ENCODE data around the gene DUSP11. TPM values are rescaled to one million over a fixed set of nuclear protein-coding genes. Genes with fewer than 3 reads are reported as not detected.

DUSP11 gene
- total and polyA plus RNA-seq, 9 of the 15 experiments (the other 6 are each of a cell fraction or from before 2014, with no cell fraction given): 20.7 to 79.8 (median 29.3) TPM

DNA sequence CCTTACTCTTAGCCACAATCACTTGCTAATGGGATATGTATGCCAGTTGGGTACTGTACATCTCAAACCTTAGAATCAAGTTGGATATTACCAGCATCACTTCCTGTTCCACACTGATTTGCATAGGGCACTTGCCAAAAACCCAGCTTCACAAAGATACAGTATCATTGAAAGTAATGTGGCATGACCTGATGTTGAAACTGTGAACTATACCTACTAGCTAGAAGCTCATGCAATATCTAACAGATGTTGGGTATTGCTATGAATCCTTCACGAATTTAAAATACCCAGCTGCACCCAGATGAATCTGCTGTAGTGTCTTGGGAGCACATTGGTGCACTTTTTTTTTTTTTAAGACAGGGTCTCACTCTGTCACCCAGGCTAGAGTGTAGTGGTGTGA lies 42.4 kb upstream of the DUSP11 start:
- Histone ChIP-seq H3K27me3 (ENCODE audit: control insufficient read depth in 2 of 2, insufficient read depth in 2 of 2, low read length in 2 of 2) (no peaks in the 10 kb centered on the region), H3K9me1 (ENCODE audit: control insufficient read depth, insufficient read depth, low read length) (no peaks in the 10 kb centered on the region), H3K27ac (ENCODE audit: extremely low read depth, low read depth, low read length) (no peak overlapping the region), H3K79me2 (ENCODE audit: control insufficient read depth, insufficient read depth, low read length) (no peaks in the 10 kb centered on the region), H3K4me2 (ENCODE audit: insufficient read depth, low read length) (no peak overlapping the region), H2AFZ (ENCODE audit: low read depth, low read length) (no peak overlapping the region), H3K4me1 (replicated peaks in 1 of 2; ENCODE audit: control insufficient read depth in 2 of 2, insufficient read depth in 2 of 2, low read length in 2 of 2) (peaks cover 4 to 6% of the 10 kb centered on the region in 2 experiments; a peak in 2 of 5 replicates), H3K9ac (ENCODE audit: insufficient read depth in 1 of 2, low read depth in 2 of 2, low read length in 2 of 2) (no peak overlapping the region), H4K20me1 (replicated peaks; ENCODE audit: control insufficient read depth, insufficient read depth, low read length) (no peaks in the 10 kb centered on the region), H3K4me3 (no peak overlapping the region), H3K36me3 (ENCODE audit: control insufficient read depth, insufficient read depth, low read length) (no peaks in the 10 kb centered on the region), H3K9me3 (replicated peaks; ENCODE audit: control insufficient read depth, insufficient read depth, low read depth, low read length) (no peaks in the 10 kb centered on the region)
- in situ Hi-C loops (cut with MboI): no loop called here
- ChIA-PET CTCF (ENCODE audit: low intra/inter-chr PET ratio) (interaction anchor here (0.5 to 0.6 kb wide), 2 partner anchors 40 to 258 kb away, joined by 3 read pairs; no protein-coding TSS in a partner anchor), POLR2A (interaction anchor here (0.6 to 1.4 kb wide), 2 partner anchors 9 to 327 kb away, joined by 3 to 6 read pairs; no protein-coding TSS in a partner anchor)
- DNase-seq (ENCODE audit: extremely low read depth in 1 of 4, low spot score in 3 of 4): no peak
- intact Hi-C loops (cut with micrococcal nuclease): loop anchor here (10.0 kb wide), 7 partner anchors 147 to 573 kb away; partner anchors contain the start of genes BOLA3 and TET3
- WGBS (ENCODE audit: insufficient coverage, low coverage, missing lambda C conversion rate): 7% methylated on average over 1 of the region's 1 CpG
- TF ChIP-seq ZFX (CRISPR knock-in tag; IDR thresholded peaks at IDR 0.05) (no peak), CBX2 (IDR thresholded peaks at IDR 0.05; ENCODE audit: insufficient read depth, low read length, poor library complexity, severe bottlenecking) (no peak), ZNF253 (CRISPR knock-in tag; conservative IDR thresholded peaks at IDR 0.05) (no peak)
- no peak for FAIRE-seq
- ATAC-seq: no peak
- no TSS peak for BruUV-seq (replicated peaks)

DNA sequence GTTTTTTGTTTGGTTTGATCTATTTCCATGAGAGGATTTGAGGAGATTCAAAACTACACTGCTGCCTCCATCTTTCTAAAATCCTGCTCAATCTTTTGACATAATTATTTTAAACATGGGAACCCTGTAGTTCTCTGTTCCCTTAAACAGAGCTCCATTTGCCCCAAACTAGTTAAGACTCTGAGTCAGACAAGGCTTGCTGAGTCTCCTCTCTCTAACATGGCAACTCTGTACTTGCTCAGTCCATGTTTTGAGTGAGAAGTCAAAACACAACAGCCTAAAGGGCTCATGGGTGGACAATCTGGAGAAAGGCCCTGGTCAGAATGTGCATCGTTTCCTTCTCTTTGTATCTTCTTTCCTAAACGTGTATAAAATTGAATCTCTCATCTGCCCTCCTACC lies 41.8 kb upstream of the DUSP11 start:
- 0% methylated on average over 2 of the region's 2 CpGs for WGBS (ENCODE audit: insufficient coverage, low coverage, missing lambda C conversion rate)
- DNase-seq (ENCODE audit: extremely low read depth in 1 of 4, low spot score in 3 of 4) (no peak), FAIRE-seq (no peak), ATAC-seq (no peak)
- Histone ChIP-seq H3K9me1 (ENCODE audit: control insufficient read depth, insufficient read depth, low read length) (no peaks in the 10 kb centered on the region), H3K9me3 (replicated peaks; ENCODE audit: control insufficient read depth, insufficient read depth, low read depth, low read length) (no peaks in the 10 kb centered on the region), H3K27ac (ENCODE audit: extremely low read depth, low read depth, low read length) (no peak overlapping the region), H3K4me1 (replicated peaks in 1 of 2; ENCODE audit: control insufficient read depth in 2 of 2, insufficient read depth in 2 of 2, low read length in 2 of 2) (peaks cover 4 to 6% of the 10 kb centered on the region in 2 experiments; a peak in 2 of 5 replicates), H3K9ac (ENCODE audit: insufficient read depth in 1 of 2, low read depth in 2 of 2, low read length in 2 of 2) (no peak overlapping the region), H3K36me3 (ENCODE audit: control insufficient read depth, insufficient read depth, low read length) (no peaks in the 10 kb centered on the region), H4K20me1 (replicated peaks; ENCODE audit: control insufficient read depth, insufficient read depth, low read length) (no peaks in the 10 kb centered on the region), H3K79me2 (ENCODE audit: control insufficient read depth, insufficient read depth, low read length) (no peaks in the 10 kb centered on the region), H3K27me3 (ENCODE audit: control insufficient read depth in 2 of 2, insufficient read depth in 2 of 2, low read length in 2 of 2) (no peaks in the 10 kb centered on the region), H2AFZ (ENCODE audit: low read depth, low read length) (no peak overlapping the region), H3K4me2 (ENCODE audit: insufficient read depth, low read length) (no peak overlapping the region), H3K4me3 (no peak overlapping the region)
- ChIA-PET CTCF (ENCODE audit: low intra/inter-chr PET ratio) (interaction anchor here (0.6 kb wide), 1 partner anchor 166 kb away, joined by 4 read pairs; no protein-coding TSS in a partner anchor), POLR2A (interaction anchor here (0.6 to 1.4 kb wide), 4 partner anchors 49 to 513 kb away, joined by 3 to 4 read pairs (median 4); no protein-coding TSS in a partner anchor)
- intact Hi-C loops (cut with micrococcal nuclease): loop anchor here (10.0 kb wide), 7 partner anchors 147 to 573 kb away; partner anchors contain the start of genes BOLA3 and TET3
- BruUV-seq (replicated peaks): no TSS peak
- in situ Hi-C loops (cut with MboI): no loop called here
- TF ChIP-seq, protein P1, sequence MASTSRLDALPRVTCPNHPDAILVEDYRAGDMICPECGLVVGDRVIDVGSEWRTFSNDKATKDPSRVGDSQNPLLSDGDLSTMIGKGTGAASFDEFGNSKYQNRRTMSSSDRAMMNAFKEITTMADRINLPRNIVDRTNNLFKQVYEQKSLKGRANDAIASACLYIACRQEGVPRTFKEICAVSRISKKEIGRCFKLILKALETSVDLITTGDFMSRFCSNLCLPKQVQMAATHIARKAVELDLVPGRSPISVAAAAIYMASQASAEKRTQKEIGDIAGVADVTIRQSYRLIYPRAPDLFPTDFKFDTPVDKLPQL (IDR thresholded peaks at IDR 0.05; ENCODE audit: extremely low read depth, insufficient read length): no peak
- TF ChIP-seq, protein P2, sequence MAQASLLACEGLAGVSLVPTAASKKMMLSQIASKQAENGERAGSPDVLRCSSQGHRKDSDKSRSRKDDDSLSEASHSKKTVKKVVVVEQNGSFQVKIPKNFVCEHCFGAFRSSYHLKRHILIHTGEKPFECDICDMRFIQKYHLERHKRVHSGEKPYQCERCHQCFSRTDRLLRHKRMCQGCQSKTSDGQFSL (CRISPR knock-in tag; IDR thresholded peaks at IDR 0.05): no peak
- TF ChIP-seq, protein P2 (tag; IDR thresholded peaks at IDR 0.05): no peak
- TF ChIP-seq ZNF23 (CRISPR knock-in tag; IDR thresholded peaks at IDR 0.05): no peak
- TF ChIP-seq, protein P3, sequence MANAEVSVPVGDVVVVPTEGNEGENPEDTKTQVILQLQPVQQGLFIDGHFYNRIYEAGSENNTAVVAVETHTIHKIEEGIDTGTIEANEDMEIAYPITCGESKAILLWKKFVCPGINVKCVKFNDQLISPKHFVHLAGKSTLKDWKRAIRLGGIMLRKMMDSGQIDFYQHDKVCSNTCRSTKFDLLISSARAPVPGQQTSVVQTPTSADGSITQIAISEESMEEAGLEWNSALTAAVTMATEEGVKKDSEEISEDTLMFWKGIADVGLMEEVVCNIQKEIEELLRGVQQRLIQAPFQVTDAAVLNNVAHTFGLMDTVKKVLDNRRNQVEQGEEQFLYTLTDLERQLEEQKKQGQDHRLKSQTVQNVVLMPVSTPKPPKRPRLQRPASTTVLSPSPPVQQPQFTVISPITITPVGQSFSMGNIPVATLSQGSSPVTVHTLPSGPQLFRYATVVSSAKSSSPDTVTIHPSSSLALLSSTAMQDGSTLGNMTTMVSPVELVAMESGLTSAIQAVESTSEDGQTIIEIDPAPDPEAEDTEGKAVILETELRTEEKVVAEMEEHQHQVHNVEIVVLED (CRISPR knock-in tag; IDR thresholded peaks at IDR 0.05): no peak
- TF ChIP-seq, protein P4, sequence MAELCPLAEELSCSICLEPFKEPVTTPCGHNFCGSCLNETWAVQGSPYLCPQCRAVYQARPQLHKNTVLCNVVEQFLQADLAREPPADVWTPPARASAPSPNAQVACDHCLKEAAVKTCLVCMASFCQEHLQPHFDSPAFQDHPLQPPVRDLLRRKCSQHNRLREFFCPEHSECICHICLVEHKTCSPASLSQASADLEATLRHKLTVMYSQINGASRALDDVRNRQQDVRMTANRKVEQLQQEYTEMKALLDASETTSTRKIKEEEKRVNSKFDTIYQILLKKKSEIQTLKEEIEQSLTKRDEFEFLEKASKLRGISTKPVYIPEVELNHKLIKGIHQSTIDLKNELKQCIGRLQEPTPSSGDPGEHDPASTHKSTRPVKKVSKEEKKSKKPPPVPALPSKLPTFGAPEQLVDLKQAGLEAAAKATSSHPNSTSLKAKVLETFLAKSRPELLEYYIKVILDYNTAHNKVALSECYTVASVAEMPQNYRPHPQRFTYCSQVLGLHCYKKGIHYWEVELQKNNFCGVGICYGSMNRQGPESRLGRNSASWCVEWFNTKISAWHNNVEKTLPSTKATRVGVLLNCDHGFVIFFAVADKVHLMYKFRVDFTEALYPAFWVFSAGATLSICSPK (IDR thresholded peaks at IDR 0.05; ENCODE audit: borderline replicate concordance): no peak
- TF ChIP-seq ZNF263 (CRISPR knock-in tag; IDR thresholded peaks at IDR 0.05; ENCODE audit: borderline replicate concordance): no peak
